A549 (cell line): ENCODE results near the gene CD99L2. TPM values are rescaled to one million over a fixed set of nuclear protein-coding genes. Genes with fewer than 3 reads are reported as not detected.
A peak's percentile ranks its signal among the peaks of the same experiment; 100 is the strongest.

Experiments
- ATAC-seq, 2 experiments: fragments of 200-7000 bp in 1 of 2; fragments of >200 bp in 1 of 2; cut with Nextera tagmentation in 1 of 2; cut with Tn5 transposase in 1 of 2; 3 replicates each; pipeline versions ENCODE4 v1.8.0 to v1.9.1; 2018 to 2020; ENCODE audit warnings: mild to moderate bottlenecking in 1 of 2, moderate library complexity in 1 of 2
- CTCF ChIA-PET: fragments of 300-600 bp; sonication (Branson Sonifier 250); formaldehyde crosslinking; extraction: SDS; loops from one replicate; lab custom pipeline; 2021; ENCODE audit warnings: antibody characterized with exemption, inconsistent platforms; lab: Yijun Ruan, JAX
- POLR2A ChIA-PET: fragments of 350-600 bp; formaldehyde crosslinking; extraction: SDS; loops from one replicate; lab custom pipeline; 2021; ENCODE audit warnings: antibody characterized with exemption, inconsistent platforms; lab: Yijun Ruan, JAX
- DNase-seq, 2 experiments: peaks; one replicate each; pipeline versions ENCODE4 v3.0.0 to v3.0.0-alpha.2; 2011 to 2016; ENCODE audit warnings: low read depth in 1 of 2, low spot score in 1 of 2
- FAIRE-seq: peaks from 2 replicates; lab custom pipeline; 2011; peaks lifted over from hg19 to GRCh38; lab: Jason Lieb, UNC
- H3K27ac ChIP-seq, 2 experiments: fragments of >200 bp; sonication (Bioruptor Twin); formaldehyde crosslinking; 3 replicates each; pipeline ENCODE4 v1.5.1; 2016 to 2017
- H3K4me1 ChIP-seq: fragments of >200 bp; sonication (Bioruptor Twin); formaldehyde crosslinking; 3 replicates; pipeline ENCODE4 v1.6.1; 2016
- H3K4me2 ChIP-seq: fragments of >200 bp; sonication (Bioruptor Twin); formaldehyde crosslinking; 3 replicates; pipeline ENCODE4 v1.6.1; 2016
- H3K4me3 ChIP-seq: fragments of >200 bp; sonication (Bioruptor Twin); formaldehyde crosslinking; 3 replicates; pipeline ENCODE4 v1.5.1; 2016
- H3K9me3 ChIP-seq: fragments of >200 bp; sonication (Bioruptor Twin); formaldehyde crosslinking; 3 replicates; pipeline ENCODE4 v1.6.1; 2016
- CTCF ChIP-seq: fragments of >200 bp; sonication (Bioruptor Twin); formaldehyde crosslinking; IDR thresholded peaks from 3 replicates; pipeline ENCODE4 v1.5.1; 2016
- EHMT2 ChIP-seq: fragments of 200-600 bp; sonication (generic); IDR thresholded peaks from 2 replicates; pipeline ENCODE4 v1.6.1; 2016; ENCODE audit warnings: antibody characterized with exemption, low read depth, mild to moderate bottlenecking, moderate library complexity
- FOSB ChIP-seq: fragments of 250-450 bp; sonication (Bioruptor Pico); IDR thresholded peaks from 2 replicates; pipeline ENCODE4 v1.5.0; 2020; ENCODE audit warnings: mild to moderate bottlenecking, moderate library complexity
- FOSL2 ChIP-seq, 2 experiments: fragments of 450-650 bp in 1 of 2; fragments of >200 bp in 1 of 2; sonication (Bioruptor Twin) in 1 of 2; formaldehyde crosslinking; IDR thresholded peaks; 2 replicates each; pipeline versions ENCODE4 v1.5.0 to v1.6.1; 2016 to 2020; ENCODE audit warnings: mild to moderate bottlenecking in 1 of 2, moderate library complexity in 1 of 2
- GATA3 ChIP-seq: IDR thresholded peaks from 2 replicates; pipeline ENCODE4 v1.6.1; 2012; ENCODE audit warnings: borderline replicate concordance
- HOXB13 ChIP-seq: fragments of 250-450 bp; sonication (Bioruptor Pico); IDR thresholded peaks from 2 replicates; pipeline ENCODE4 v1.5.0; 2020; ENCODE audit warnings: low read depth, mild to moderate bottlenecking, moderate library complexity
- JUNB ChIP-seq: fragments of >200 bp; sonication (Bioruptor Twin); formaldehyde crosslinking; IDR thresholded peaks from 2 replicates; pipeline ENCODE4 v1.6.1; 2016
- KDM5A ChIP-seq: fragments of 200-600 bp; sonication (generic); IDR thresholded peaks from 2 replicates; pipeline ENCODE4 v1.6.1; 2016; ENCODE audit warnings: antibody characterized with exemption, mild to moderate bottlenecking
- MAFK ChIP-seq: fragments of 450-650 bp; IDR thresholded peaks from 2 replicates; pipeline ENCODE4 v1.6.1; 2014; ENCODE audit not compliant: partially characterized antibody
- MAX ChIP-seq: IDR thresholded peaks from 2 replicates; pipeline ENCODE4 v1.6.1; 2012
- POLR2AphosphoS2 ChIP-seq: conservative IDR thresholded peaks from 2 replicates; pipeline ENCODE4 v1.6.1; 2012; ENCODE audit warnings: low read length, improper control_type of control experiment, inconsistent platforms
- RARB ChIP-seq: fragments of 250-450 bp; sonication (Bioruptor Pico); IDR thresholded peaks from 2 replicates; pipeline ENCODE4 v1.8.0; 2021; ENCODE audit warnings: mild to moderate bottlenecking, moderate library complexity
- RNF2 ChIP-seq: fragments of 200-600 bp; sonication (generic); IDR thresholded peaks from 2 replicates; pipeline ENCODE4 v1.6.1; 2016; ENCODE audit warnings: low read depth, mild to moderate bottlenecking, antibody characterized with exemption, moderate library complexity, borderline replicate concordance
- SREBF2 ChIP-seq: fragments of 450-650 bp; IDR thresholded peaks from 2 replicates; pipeline ENCODE4 v1.6.1; 2014; ENCODE audit warnings: mild to moderate bottlenecking, moderate library complexity
- TFCP2L1 ChIP-seq: fragments of 250-450 bp; sonication (Bioruptor Pico); IDR thresholded peaks from 2 replicates; pipeline ENCODE4 v1.5.0; 2021; ENCODE audit warnings: mild to moderate bottlenecking
- TP53 ChIP-seq: fragments of 250-450 bp; sonication (Bioruptor Pico); IDR thresholded peaks from 2 replicates; pipeline ENCODE4 v1.5.0; 2021; ENCODE audit warnings: mild to moderate bottlenecking, moderate library complexity
- ZSCAN20 ChIP-seq: fragments of 250-450 bp; sonication (Bioruptor Pico); IDR thresholded peaks from 2 replicates; pipeline ENCODE4 v1.8.0; 2022; ENCODE audit warnings: mild to moderate bottlenecking, moderate library complexity
- WGBS: methylation state at CpG from one replicate; pipeline ENCODE4 v1.1.6; 2017; ENCODE audit errors: missing lambda C conversion rate; 5-methylcytosine and 5-hydroxymethylcytosine counted together
- polyA plus RNA-seq, 4 experiments: library from polyadenylated mRNA; depleted of rRNA in 3 of 4; stranded (reverse); fragments of >200 nt; fragmentation: RNase III in 1 of 4; extraction: RNeasy Plus Mini Kit Qiagen cat#74134 plus additional on column Dnase treatment in 1 of 4; gene quantifications; 2 replicates in 3 of 4; 3 replicates in 1 of 4; pipeline ENCODE4 v1.2.3, GENCODE V29; 2011 to 2017

CD99L2 gene
- polyA plus RNA-seq, 2 of the 4 experiments (the other 2 are of a cell fraction): 50.5 to 66.5 TPM

DNA sequence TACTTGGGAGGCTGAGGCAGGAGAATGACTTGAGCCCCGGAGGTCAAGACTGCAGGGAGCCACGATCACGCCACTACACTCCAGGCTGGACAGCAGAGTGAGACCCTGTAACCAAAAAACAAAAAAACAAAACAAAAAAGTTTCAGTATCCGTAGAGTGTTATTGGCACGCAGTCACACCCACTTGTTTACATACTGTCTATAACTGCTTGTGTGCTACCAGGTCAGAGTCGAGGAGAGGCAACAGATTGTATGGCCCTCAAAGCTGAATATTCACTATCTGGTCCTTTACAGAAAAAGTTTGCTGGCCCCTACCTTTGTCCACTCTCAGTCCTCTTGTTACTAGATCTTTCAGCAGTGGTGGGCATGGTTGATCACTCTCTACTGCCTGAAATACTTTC is 8.2 kb upstream of the CD99L2 start (continued):
- no peak for TF ChIP-seq CTCF
- no peak for TF ChIP-seq TP53 (CRISPR knock-in tag)
- TF ChIP-seq JUNB: no peak
- TF ChIP-seq HOXB13 (CRISPR knock-in tag): no peak
- TF ChIP-seq POLR2AphosphoS2: no peak
- TF ChIP-seq, all 56 proteins: peak for 0

DNA sequence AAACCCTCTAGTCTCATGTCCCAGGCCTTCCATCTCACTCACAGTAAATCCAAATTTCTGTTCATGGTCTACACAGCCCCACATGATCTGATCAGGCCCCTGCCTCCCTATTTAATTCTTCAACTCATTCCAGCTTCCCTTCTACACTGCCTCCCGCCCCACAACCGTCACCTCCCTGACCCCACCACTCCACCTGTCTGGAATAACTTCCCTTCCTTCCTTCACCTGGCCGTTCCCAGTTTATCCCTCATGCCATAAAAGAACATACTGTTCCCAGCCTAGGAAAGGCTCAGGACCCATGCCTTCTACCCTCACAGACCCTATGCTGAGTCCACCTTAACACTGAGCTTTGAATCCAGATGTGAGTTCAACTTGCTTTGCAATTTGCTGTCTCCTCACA is 6.8 kb upstream of the CD99L2 start:
- no peak for DNase-seq
- TF ChIP-seq TFCP2L1 (CRISPR knock-in tag) (no peak), EHMT2 (no peak), RARB (CRISPR knock-in tag) (no peak), GATA3 (no peak), KDM5A (no peak), POLR2AphosphoS2 (no peak), SREBF2 (no peak), ZSCAN20 (CRISPR knock-in tag) (no peak), FOSL2 (IDR thresholded peaks at IDR 0.05) (no peak), FOSL2 (CRISPR knock-in tag; IDR thresholded peaks at IDR 0.05) (no peak)
- CTCF ChIA-PET: interaction anchor here (0.6 to 1.1 kb wide), 2 partner anchors 22 to 177 kb away, joined by 3 read pairs; no protein-coding TSS in a partner anchor
- H3K4me3 ChIP-seq: no peak overlapping the region
- H3K27ac ChIP-seq: no peak overlapping the region
- no peak for FAIRE-seq
- ATAC-seq: no peak
- peaks cover 8% of the 10 kb centered on the region; the same call in 1 of the 3 replicates for H3K4me1 ChIP-seq
- no peak overlapping the region for H3K4me2 ChIP-seq
- POLR2A ChIA-PET: no interaction called here
- no peaks in the 10 kb centered on the region for H3K9me3 ChIP-seq
- WGBS: 89% methylated on average over 3 of the region's 3 CpGs

DNA sequence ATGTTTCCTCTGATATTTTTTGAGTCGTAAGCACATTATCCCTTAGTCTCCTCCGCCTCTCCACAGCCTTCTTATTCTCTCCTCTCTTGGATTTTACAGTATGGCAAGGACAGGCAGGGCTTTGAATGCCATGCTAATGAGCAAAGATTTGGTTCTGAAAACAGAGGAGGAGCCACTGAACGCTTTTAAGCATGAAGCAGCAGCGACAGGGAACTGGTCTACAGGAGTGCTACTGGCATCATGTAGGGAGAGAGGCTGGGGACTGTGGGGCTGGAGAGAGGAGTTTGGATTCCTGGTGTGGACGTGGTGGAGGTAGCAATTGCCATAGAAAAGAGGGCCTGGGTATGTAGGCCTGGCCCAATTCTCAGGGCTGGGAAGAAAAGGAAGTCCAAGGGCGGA is 4.6 kb upstream of the CD99L2 start:
- 74% methylated on average over 6 of the region's 6 CpGs for WGBS
- TF ChIP-seq FOSB (CRISPR knock-in tag): no peak
- no peak for TF ChIP-seq RNF2
- POLR2A ChIA-PET: no interaction called here
- no peak for DNase-seq
- no peak for FAIRE-seq
- Histone ChIP-seq H3K4me3 (no peak overlapping the region), H3K9me3 (no peaks in the 10 kb centered on the region), H3K27ac (no peak overlapping the region), H3K4me2 (0 out of 3 replicates have a peak overlapping the region, but pooled peaks have one; percentile 5), H3K4me1 (peaks cover 14% of the 10 kb centered on the region; the same call in 2 of the 3 replicates)
- CTCF ChIA-PET: no interaction called here
- ATAC-seq: no peak

- Histone ChIP-seq H3K4me2 (0 out of 3 replicates have a peak overlapping the region, but pooled peaks have one; percentile 5), H3K4me1 (peaks cover 14% of the 10 kb centered on the region; the same call in 2 of the 3 replicates), H3K4me3 (no peak overlapping the region), H3K27ac (0 out of 6 replicates have a peak overlapping the region, but pooled peaks of 1 of the 2 experiments have one; percentile 12), H3K9me3 (no peaks in the 10 kb centered on the region)
- ATAC-seq (no peak), DNase-seq (no peak), FAIRE-seq (peak; percentile 36)
- WGBS: 53% methylated on average over 5 of the region's 7 CpGs
- ChIA-PET CTCF (no interaction called here), POLR2A (no interaction called here)
- TF ChIP-seq MAX: no peak
- peak; percentile 83 for TF ChIP-seq MAFK
Measured at GRCh38 chrX:150902434-150903109, 4.1 kb upstream of the CD99L2 start.
